ENCODE measurements around the gene SOCS2.

DNA sequence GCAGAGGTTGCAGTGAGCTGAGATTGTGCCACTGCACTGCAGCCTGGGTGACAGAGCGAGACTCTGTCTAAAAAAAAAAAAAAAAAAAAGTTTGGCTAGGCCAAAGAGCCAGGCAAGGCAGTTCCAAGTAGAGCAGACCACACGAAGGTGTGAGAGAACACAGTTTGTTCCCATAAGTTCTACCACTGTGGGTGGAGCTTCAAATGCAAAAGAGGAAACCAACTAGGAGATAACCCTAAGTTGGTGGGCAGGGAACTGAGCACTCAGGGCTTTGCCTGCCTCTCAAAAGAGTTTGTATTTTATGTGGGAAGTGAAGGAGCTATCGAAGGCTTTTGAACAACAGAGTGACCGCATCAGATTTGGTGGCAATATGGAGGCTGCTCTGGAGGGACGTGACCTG is 15.1 kb downstream of the SOCS2 start:
- TF ChIP-seq JUN (IDR thresholded peaks at IDR 0.05; ENCODE audit: borderline replicate concordance, insufficient read depth, insufficient read length, low read depth) (no peak), POLR2A (IDR thresholded peaks at IDR 0.05; ENCODE audit: low read depth, low read length) (no peak), EZH2 (IDR thresholded peaks at IDR 0.05; ENCODE audit: borderline replicate concordance, low read depth, low read length, severe bottlenecking) (no peak), POLR2AphosphoS5 (IDR thresholded peaks at IDR 0.05; ENCODE audit: insufficient read depth, low read depth, low read length) (no peak)
- TF ChIP-seq, protein P1, sequence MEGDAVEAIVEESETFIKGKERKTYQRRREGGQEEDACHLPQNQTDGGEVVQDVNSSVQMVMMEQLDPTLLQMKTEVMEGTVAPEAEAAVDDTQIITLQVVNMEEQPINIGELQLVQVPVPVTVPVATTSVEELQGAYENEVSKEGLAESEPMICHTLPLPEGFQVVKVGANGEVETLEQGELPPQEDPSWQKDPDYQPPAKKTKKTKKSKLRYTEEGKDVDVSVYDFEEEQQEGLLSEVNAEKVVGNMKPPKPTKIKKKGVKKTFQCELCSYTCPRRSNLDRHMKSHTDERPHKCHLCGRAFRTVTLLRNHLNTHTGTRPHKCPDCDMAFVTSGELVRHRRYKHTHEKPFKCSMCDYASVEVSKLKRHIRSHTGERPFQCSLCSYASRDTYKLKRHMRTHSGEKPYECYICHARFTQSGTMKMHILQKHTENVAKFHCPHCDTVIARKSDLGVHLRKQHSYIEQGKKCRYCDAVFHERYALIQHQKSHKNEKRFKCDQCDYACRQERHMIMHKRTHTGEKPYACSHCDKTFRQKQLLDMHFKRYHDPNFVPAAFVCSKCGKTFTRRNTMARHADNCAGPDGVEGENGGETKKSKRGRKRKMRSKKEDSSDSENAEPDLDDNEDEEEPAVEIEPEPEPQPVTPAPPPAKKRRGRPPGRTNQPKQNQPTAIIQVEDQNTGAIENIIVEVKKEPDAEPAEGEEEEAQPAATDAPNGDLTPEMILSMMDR (IDR thresholded peaks at IDR 0.05; ENCODE audit: extremely low read depth in 1 of 2, insufficient read depth in 1 of 2, low read depth in 1 of 2, low read length in 2 of 2): no peak
- TF ChIP-seq, protein P2, sequence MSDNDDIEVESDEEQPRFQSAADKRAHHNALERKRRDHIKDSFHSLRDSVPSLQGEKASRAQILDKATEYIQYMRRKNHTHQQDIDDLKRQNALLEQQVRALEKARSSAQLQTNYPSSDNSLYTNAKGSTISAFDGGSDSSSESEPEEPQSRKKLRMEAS (IDR thresholded peaks at IDR 0.05; ENCODE audit: insufficient read depth, insufficient read length): no peak

All from endothelial cell of umbilical vein (primary cell).